Endothelial cell of umbilical vein (primary cell): Measurements from ENCODE around the gene FAM186B. TPM values are rescaled to one million over a fixed set of nuclear protein-coding genes. Genes with fewer than 3 reads are reported as not detected.

ENCODE experiments used
- BruUV-seq: library from RNA; stranded (reverse); fragments of 400-500 nt; replicated peaks from 2 replicates; lab custom pipeline; 2021; lab: Mats Ljungman, UMichigan
- CTCF ChIA-PET: fragments of 300-600, 350-600 bp; sonication (Branson Sonifier 250); formaldehyde crosslinking; loops from one replicate; lab custom pipeline; 2021; ENCODE audit warnings: antibody characterized with exemption, inconsistent platforms; lab: Charles Lee
- POLR2A ChIA-PET: fragments of 300-600, 350-600 bp; sonication (Branson Sonifier 250); formaldehyde crosslinking; loops from one replicate; lab custom pipeline; 2021; ENCODE audit warnings: antibody characterized with exemption, inconsistent platforms; lab: Charles Lee
- DNase-seq: peaks from one replicate; pipeline ENCODE4 v3.0.0-alpha.2; 2011; ENCODE audit warnings: low read depth, low spot score
- FAIRE-seq: peaks from 2 replicates; lab custom pipeline; 2011; peaks lifted over from hg19 to GRCh38; lab: Jason Lieb, UNC
- H2AFZ ChIP-seq: 2 replicates; pipeline ENCODE4 v1.6.0; 2012; ENCODE audit warnings: low read depth, low read length, control low read depth, inconsistent platforms
- H3K27ac ChIP-seq: 2 replicates; pipeline ENCODE4 v1.5.1; 2011; ENCODE audit warnings: low read depth, mild to moderate bottlenecking, control low read depth, low read length, moderate library complexity; ENCODE audit not compliant: insufficient read depth
- H3K27me3 ChIP-seq, 2 experiments: 2 replicates each; pipeline versions ENCODE4 v1.6.0 to v1.6.1; 2011; ENCODE audit warnings: low read length in 2 of 2, mixed read lengths in 1 of 2; ENCODE audit not compliant: control insufficient read depth in 2 of 2, insufficient read depth in 2 of 2
- H3K36me3 ChIP-seq, 2 experiments: 2 replicates in 1 of 2; 3 replicates in 1 of 2; pipeline ENCODE4 v1.5.1; 2011; ENCODE audit warnings: low read length in 2 of 2, mild to moderate bottlenecking in 1 of 2, moderate library complexity in 1 of 2; ENCODE audit not compliant: control insufficient read depth in 2 of 2, insufficient read depth in 2 of 2; ENCODE audit errors: extremely low read depth in 1 of 2
- H3K4me1 ChIP-seq: 3 replicates; pipeline ENCODE4 v1.5.1; 2011; ENCODE audit warnings: mild to moderate bottlenecking, low read length; ENCODE audit not compliant: control insufficient read depth, insufficient read depth; ENCODE audit errors: extremely low read depth
- H3K4me2 ChIP-seq: 2 replicates; pipeline ENCODE4 v1.6.1; 2011; ENCODE audit warnings: low read length, control low read depth, mixed read lengths; ENCODE audit not compliant: insufficient read depth
- H3K4me3 ChIP-seq, 3 experiments: fragments of 200-600 bp in 1 of 3; sonication (generic), shearing (Covaris generic) in 1 of 3; replicated peaks in 1 of 3; 2 replicates each; pipeline ENCODE4 v1.5.1; 2011 to 2016; ENCODE audit warnings: control low read depth in 3 of 3, low read length in 3 of 3, mild to moderate bottlenecking in 2 of 3, inconsistent platforms in 1 of 3, low read depth in 1 of 3, moderate library complexity in 1 of 3; ENCODE audit not compliant: insufficient read depth in 1 of 3
- H3K79me2 ChIP-seq: 2 replicates; pipeline ENCODE4 v1.6.0; 2012; ENCODE audit warnings: low read length, inconsistent platforms; ENCODE audit not compliant: control insufficient read depth, insufficient read depth
- H3K9ac ChIP-seq: replicated peaks from 2 replicates; pipeline ENCODE3; 2011; ENCODE audit warnings: low read length, control low read depth; ENCODE audit not compliant: insufficient read depth; ENCODE audit errors: extremely low read depth
- H3K9me1 ChIP-seq: replicated peaks from 3 replicates; pipeline ENCODE4 v1.6.0; 2011; ENCODE audit warnings: mild to moderate bottlenecking, low read length; ENCODE audit not compliant: control insufficient read depth, insufficient read depth; ENCODE audit errors: extremely low read depth
- H3K9me3 ChIP-seq: replicated peaks from 2 replicates; pipeline ENCODE4 v1.5.1; 2012; ENCODE audit warnings: low read length, inconsistent platforms; ENCODE audit not compliant: control insufficient read depth, insufficient read depth
- H4K20me1 ChIP-seq: replicated peaks from 2 replicates; pipeline ENCODE3; 2011; ENCODE audit warnings: mild to moderate bottlenecking, low read length; ENCODE audit not compliant: control insufficient read depth, insufficient read depth; ENCODE audit errors: extremely low read depth
- CTCF ChIP-seq, 2 donors: IDR thresholded peaks; 1 replicate in 1 of 2; 2 replicates in 1 of 2; pipeline ENCODE4 v1.5.1; 2011; ENCODE audit warnings: low read length in 2 of 2, mild to moderate bottlenecking in 2 of 2, moderate library complexity in 2 of 2, control low read depth in 1 of 2, inconsistent platforms in 1 of 2, low read depth in 1 of 2; ENCODE audit not compliant: insufficient read depth in 1 of 2; ENCODE audit errors: extremely low read depth in 1 of 2
- EZH2 ChIP-seq: IDR thresholded peaks from 2 replicates; pipeline ENCODE4 v1.6.1; 2012; ENCODE audit warnings: borderline replicate concordance, low read depth, mild to moderate bottlenecking, moderate library complexity, low read length, inconsistent platforms; ENCODE audit not compliant: severe bottlenecking
- FOS ChIP-seq: IDR thresholded peaks from 2 replicates; pipeline ENCODE4 v1.6.1; 2011; ENCODE audit warnings: mild to moderate bottlenecking, low read length, moderate library complexity, borderline replicate concordance; ENCODE audit not compliant: insufficient read depth
- GATA2 ChIP-seq: IDR thresholded peaks from 2 replicates; pipeline ENCODE4 v1.7.0; 2011; ENCODE audit warnings: low read depth, mild to moderate bottlenecking, moderate library complexity, mixed read lengths, low read length; ENCODE audit not compliant: insufficient read length, insufficient read depth
- JUN ChIP-seq: IDR thresholded peaks from 2 replicates; pipeline ENCODE4 v1.6.1; 2011; ENCODE audit warnings: borderline replicate concordance, low read depth; ENCODE audit not compliant: insufficient read length, insufficient read depth
- MAX ChIP-seq: IDR thresholded peaks from 2 replicates; pipeline ENCODE4 v1.6.1; 2011; ENCODE audit not compliant: insufficient read depth, insufficient read length
- MYC ChIP-seq: IDR thresholded peaks from one replicate; pipeline ENCODE4 v1.6.1; 2011; ENCODE audit warnings: mild to moderate bottlenecking, low read depth, low read length
- POLR2A ChIP-seq: IDR thresholded peaks from 2 replicates; pipeline ENCODE4 v1.6.1; 2012; ENCODE audit warnings: low read depth, mild to moderate bottlenecking, control low read depth, low read length
- POLR2AphosphoS5 ChIP-seq: IDR thresholded peaks from 2 replicates; pipeline ENCODE4 v1.6.1; 2012; ENCODE audit warnings: low read depth, mild to moderate bottlenecking, control low read depth, low read length, moderate library complexity; ENCODE audit not compliant: insufficient read depth
- dilution Hi-C: fragments of 300-500 bp; cut with MboI; formaldehyde crosslinking; loops from one replicate; pipeline ENCODE4 v1.15.0; 2019; ENCODE audit warnings: low sequenced_read_pairs; ENCODE audit not compliant: extremely low pct_ligation_motif_present
- intact Hi-C: fragments of 100-400 bp; cut with micrococcal nuclease; formaldehyde crosslinking; loops from one replicate; pipeline ENCODE4 v1.10.0; 2022
- polyA plus RNA-seq, 4 experiments: library from polyadenylated mRNA; depleted of rRNA in 3 of 4; stranded (reverse) in 3 of 4; unstranded in 1 of 4; fragments of >200 nt; gene quantifications; 2 replicates each; pipeline versions ENCODE4 v1.2.1 to v1.2.3, GENCODE V29; 2011 to 2012; ENCODE audit warnings: missing spikeins in 1 of 4
- total RNA-seq: library from RNA; stranded (reverse); gene quantifications from 2 replicates; pipeline ENCODE4 v1.2.3, GENCODE V29; 2021

The FAM186B gene
- total and polyA plus RNA-seq, 2 donors (not counting 3 experiments of a cell fraction or from before 2014, with no cell fraction given) = 0.10 to 0.33 TPM

DNA sequence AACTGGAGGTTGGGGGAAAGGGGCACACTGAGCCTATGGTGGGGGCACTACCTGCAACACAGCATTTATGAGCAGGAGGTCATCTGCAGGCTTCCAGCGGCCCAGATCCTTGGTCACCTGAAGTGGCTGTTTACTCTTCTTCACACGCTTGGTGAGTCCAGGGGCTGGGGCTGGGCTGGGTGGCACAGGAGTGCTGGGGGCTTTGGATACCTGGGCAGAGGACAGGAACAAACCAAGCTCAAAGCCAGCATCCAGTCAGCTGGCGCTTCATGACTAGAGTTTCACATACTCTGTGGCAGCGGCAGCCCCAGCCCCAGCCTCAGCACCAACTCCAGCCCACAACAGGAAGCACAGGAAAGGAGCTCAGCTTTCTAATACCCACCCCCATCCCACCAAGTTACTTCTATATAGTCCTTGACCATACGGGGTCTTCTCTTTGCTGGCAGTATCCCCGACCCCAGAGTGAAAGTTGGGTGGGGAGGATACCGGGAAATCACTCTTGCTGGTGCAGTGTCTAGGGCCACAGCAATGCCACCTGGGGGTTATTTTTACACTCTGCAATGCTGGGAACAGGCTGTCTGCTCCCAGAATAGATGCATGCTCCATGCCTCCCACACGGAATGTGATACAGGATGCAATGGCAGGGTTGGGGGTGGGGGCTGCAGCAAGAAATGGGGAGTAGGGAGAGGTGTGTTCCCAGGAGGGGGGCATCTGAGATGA lies 40.6 kb downstream of the FAM186B start:
- Histone ChIP-seq H3K27ac (no peak overlapping the region), H3K4me3 (no peak overlapping the region), H3K79me2 (peaks cover 20% of the 10 kb centered on the region), H3K4me2 (no peak overlapping the region), H3K9me3 (no peaks in the 10 kb centered on the region), H3K36me3 (peaks cover 11 to 39% of the 10 kb centered on the region in 2 experiments), H4K20me1 (no peaks in the 10 kb centered on the region), H3K9me1 (no peaks in the 10 kb centered on the region), H2AFZ (no peak overlapping the region), H3K27me3 (no peaks in the 10 kb centered on the region), H3K4me1 (peaks cover 14% of the 10 kb centered on the region), H3K9ac (no peak overlapping the region)
- ChIA-PET CTCF (interaction anchor here (0.7 to 1.2 kb wide), 2 partner anchors 9 to 14 kb away, joined by 3 to 4 read pairs; no protein-coding TSS in a partner anchor), POLR2A (no interaction called here)
- dilution Hi-C loops = no loop called here
- BruUV-seq = no TSS peak
- DNase-seq (no peak), FAIRE-seq (no peak)
- no peak for TF ChIP-seq CTCF (IDR thresholded peaks at IDR 0.05; ENCODE audit: extremely low read depth in 1 of 2, insufficient read depth in 1 of 2, low read depth in 1 of 2, low read length in 2 of 2)
- TF ChIP-seq FOS = no peak
- no peak for TF ChIP-seq EZH2
- no peak for TF ChIP-seq GATA2
- TF ChIP-seq POLR2AphosphoS5 = no peak
- no peak for TF ChIP-seq MYC
- TF ChIP-seq POLR2A = no peak
- no peak for TF ChIP-seq MAX
- no peak for TF ChIP-seq JUN
- intact Hi-C loops = loop anchor here (5.0 kb wide), 1 partner anchor 208 kb away; no protein-coding TSS in a partner anchor
